Prostate gland (tissue), 2 donors: ENCODE measurements around the gene GOLGA6C. TPM values are rescaled to one million over a fixed set of nuclear protein-coding genes. Genes with fewer than 3 reads are reported as not detected.
"Not testable (repeated sequence)": the region's sequence is repeated elsewhere in the genome, so short reads cannot be mapped to it uniquely, and the experiment has no call there.

ENCODE experiments used
- DNase-seq: peaks from one replicate; pipeline ENCODE4 v3.0.0-alpha.2; 2019; ENCODE audit warnings: low spot score
- H3K27ac ChIP-seq, 2 donors: fragments of 200-600 bp; sonication (generic); 2 replicates each; pipeline ENCODE4 v1.5.1; 2017 to 2019
- H3K27me3 ChIP-seq: fragments of 200-600 bp; sonication (generic); replicated peaks from 2 replicates; pipeline ENCODE4 v1.5.1; 2019; ENCODE audit not compliant: insufficient read depth
- H3K36me3 ChIP-seq, 2 donors: fragments of 200-600 bp; sonication (generic); 1 replicate in 1 of 2; 2 replicates in 1 of 2; pipeline versions ENCODE4 v1.5.1 to v1.8.1; 2017 to 2019
- H3K4me1 ChIP-seq: fragments of 200-600 bp; sonication (generic); replicated peaks from 2 replicates; pipeline ENCODE4 v1.5.1; 2019
- H3K4me3 ChIP-seq, 2 donors: fragments of 200-600 bp; sonication (generic); 2 replicates each; pipeline ENCODE4 v1.5.1; 2017 to 2019
- H3K9me3 ChIP-seq: fragments of 200-600 bp; sonication (generic); 2 replicates; pipeline ENCODE4 v1.5.1; 2017
- CTCF ChIP-seq, 4 experiments: fragments of 200-600 bp in 2 of 4; fragments of 450-650 bp in 2 of 4; sonication (generic) in 2 of 4; IDR thresholded peaks; 1 replicate in 3 of 4; 2 replicates in 1 of 4; pipeline ENCODE4 v1.5.1; 2016 to 2019; ENCODE audit warnings: antibody characterized with exemption in 4 of 4, mild to moderate bottlenecking in 2 of 4, moderate library complexity in 2 of 4
- WGBS: methylation state at CpG from one replicate; pipeline ENCODE4 v1.1.5; 2018; 5-methylcytosine and 5-hydroxymethylcytosine counted together
- intact Hi-C: fragments of 100-400 bp; cut with DNase I; formaldehyde crosslinking; loops from one replicate; pipeline ENCODE4 v1.14.2; 2022
- total RNA-seq, 2 donors: library from RNA; depleted of rRNA; stranded (reverse); fragments of >200 nt; gene quantifications; one replicate each; pipeline ENCODE4 v1.1.0, GENCODE V29; 2016

GOLGA6C gene
- total RNA-seq, 2 donors from 2014 or later = 1.5 TPM; not detected in 1

GRCh38 chr15:75274509-75275107 is 16.5 kb downstream of the GOLGA6C start:
- DNase-seq = peak; percentile 78
- 72% methylated on average over 5 of the region's 5 CpGs for WGBS
- H3K4me3 ChIP-seq, H3K27me3 ChIP-seq, H3K9me3 ChIP-seq, H3K36me3 ChIP-seq, H3K4me1 ChIP-seq, intact Hi-C loops, H3K27ac ChIP-seq: not testable (repeated sequence)
- peak in 2 of 4 experiments; percentile 34 to 60 for TF ChIP-seq CTCF (IDR thresholded peaks at IDR 0.05)

- DNase-seq, H3K27me3 ChIP-seq, H3K27ac ChIP-seq, H3K9me3 ChIP-seq, H3K36me3 ChIP-seq, intact Hi-C loops, H3K4me3 ChIP-seq, H3K4me1 ChIP-seq: not testable (repeated sequence)
- 79% methylated on average over 3 of the region's 3 CpGs for WGBS
Observed at GRCh38 chr15:75275617-75276016, 17.5 kb downstream of the GOLGA6C start.

- H3K36me3 ChIP-seq, H3K4me1 ChIP-seq, intact Hi-C loops, DNase-seq, H3K27me3 ChIP-seq, H3K9me3 ChIP-seq, H3K27ac ChIP-seq, H3K4me3 ChIP-seq: not testable (repeated sequence)
- WGBS = 25% methylated on average over 1 of the region's 1 CpG
Observed at GRCh38 chr15:75278497-75278896, 20.4 kb downstream of the GOLGA6C start.

DNA sequence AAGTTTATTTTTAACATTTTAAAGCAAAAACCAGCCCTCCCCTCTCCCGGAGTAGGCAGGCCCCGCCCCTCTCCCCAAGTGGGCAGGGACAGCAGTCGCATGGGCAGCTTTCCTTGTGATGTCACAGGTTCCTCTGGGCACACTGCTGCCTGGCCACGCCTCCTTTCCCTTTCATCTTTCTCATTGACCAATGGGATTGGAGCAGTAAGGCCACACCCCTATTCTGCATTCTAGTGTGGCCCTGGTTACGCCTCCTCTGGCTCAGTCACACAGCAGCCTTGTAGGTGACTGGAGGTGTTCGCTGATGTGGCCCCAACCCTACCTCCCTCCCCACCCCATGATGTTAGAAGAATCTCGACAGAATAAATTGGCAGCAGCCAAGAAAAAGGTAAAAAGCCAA is 24.4 kb downstream of the GOLGA6C start, which contains the start of gene GOLGA6D:
GOLGA6D (plus strand) TSS at position 264 of the 400 bp plus-strand sequence; CDS start at position 305, 41 bp downstream.
- H3K9me3 ChIP-seq, H3K27ac ChIP-seq, DNase-seq, H3K36me3 ChIP-seq, H3K4me3 ChIP-seq, H3K27me3 ChIP-seq, intact Hi-C loops, H3K4me1 ChIP-seq: not testable (repeated sequence)
- no CpG with 5 or more reads among the region's 7 CpGs for WGBS

DNA sequence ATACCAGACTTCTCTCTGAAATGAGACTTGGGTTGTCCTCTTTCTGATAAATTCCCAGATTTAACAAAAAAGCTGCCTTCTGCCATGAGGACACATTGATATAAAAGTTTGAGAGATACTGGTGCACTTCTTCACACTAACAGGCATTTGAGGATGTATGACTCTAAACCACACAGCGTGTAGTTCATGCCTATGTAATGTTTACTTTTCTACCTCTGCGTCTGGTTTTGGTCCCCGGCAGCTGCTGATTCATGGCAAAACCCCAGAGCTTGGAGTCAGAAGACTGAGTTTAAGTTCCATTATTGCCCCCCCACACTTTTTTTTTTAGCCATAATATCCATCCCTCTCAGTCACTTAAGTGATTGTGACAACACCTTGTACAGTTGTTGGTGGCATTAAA is 26.0 kb downstream of the GOLGA6C start:
- H3K27ac ChIP-seq, DNase-seq, H3K27me3 ChIP-seq, H3K4me3 ChIP-seq, intact Hi-C loops, H3K36me3 ChIP-seq, H3K9me3 ChIP-seq, H3K4me1 ChIP-seq: not testable (repeated sequence)
- no CpG with 5 or more reads among the region's 3 CpGs for WGBS

DNA sequence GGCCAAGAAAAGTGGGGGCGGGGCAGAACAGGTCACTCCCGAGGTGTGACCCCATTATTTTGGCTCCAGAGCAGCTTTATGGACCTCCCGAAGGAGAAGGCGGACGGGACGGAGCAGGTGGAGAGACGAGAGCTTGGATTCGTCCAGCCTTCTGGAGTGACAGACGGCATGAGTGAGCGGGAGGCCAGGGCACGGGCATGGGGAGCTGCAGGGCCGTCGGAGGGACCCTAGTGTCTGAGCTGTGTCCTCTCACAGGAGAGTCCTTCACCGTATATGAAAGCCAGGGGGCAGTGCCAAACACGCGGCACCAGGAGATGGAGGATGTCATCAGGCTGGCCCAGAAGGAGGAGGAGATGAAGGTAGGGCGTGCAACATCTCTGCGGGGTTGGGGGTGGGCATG is 35.5 kb downstream of the GOLGA6C start:
- intact Hi-C loops, H3K36me3 ChIP-seq, H3K4me1 ChIP-seq, H3K9me3 ChIP-seq, H3K27ac ChIP-seq, H3K27me3 ChIP-seq, DNase-seq, H3K4me3 ChIP-seq: not testable (repeated sequence)
- no CpG with 5 or more reads among the region's 18 CpGs for WGBS

DNA sequence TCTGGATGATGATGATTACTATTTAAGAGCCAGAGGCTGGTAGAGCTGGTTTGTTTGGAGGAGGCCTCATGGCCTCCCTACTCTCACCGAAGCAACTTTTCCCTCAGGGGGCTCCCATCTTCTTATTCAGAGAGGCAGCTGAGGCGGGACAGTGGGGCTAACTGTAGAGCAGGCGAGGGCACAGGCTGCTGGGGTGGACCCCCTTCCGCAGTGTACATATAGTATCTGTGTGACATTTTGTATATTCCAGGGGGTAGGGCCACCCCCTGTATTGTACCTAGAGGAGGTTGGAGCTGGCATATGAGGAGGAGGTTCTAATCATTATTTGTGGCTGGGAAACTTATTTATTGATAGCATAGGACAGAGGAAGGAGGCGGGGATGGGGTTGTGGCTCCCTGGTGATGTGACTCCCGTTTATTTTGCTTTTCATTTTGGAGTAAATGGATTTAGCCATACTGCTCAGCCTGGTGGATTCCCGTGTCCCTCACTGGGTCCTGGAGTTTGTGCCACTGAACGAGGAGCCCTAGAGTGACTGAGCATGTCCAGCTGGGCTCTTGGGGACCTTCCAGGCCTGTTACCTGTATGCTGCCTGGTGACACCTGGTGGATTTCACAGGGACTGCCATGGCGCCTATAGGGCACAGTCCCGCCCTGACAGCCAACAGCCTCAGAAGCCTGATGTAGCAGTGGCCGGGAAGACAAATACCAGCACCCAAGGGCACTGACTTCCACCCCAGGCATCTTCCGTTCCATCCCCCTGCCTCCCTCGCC is 40.6 kb downstream of the GOLGA6C start:
- H3K27ac ChIP-seq, DNase-seq, H3K4me1 ChIP-seq, intact Hi-C loops, H3K9me3 ChIP-seq, H3K36me3 ChIP-seq, H3K4me3 ChIP-seq, H3K27me3 ChIP-seq: not testable (repeated sequence)
- 73% methylated on average over 5 of the region's 13 CpGs for WGBS

DNA sequence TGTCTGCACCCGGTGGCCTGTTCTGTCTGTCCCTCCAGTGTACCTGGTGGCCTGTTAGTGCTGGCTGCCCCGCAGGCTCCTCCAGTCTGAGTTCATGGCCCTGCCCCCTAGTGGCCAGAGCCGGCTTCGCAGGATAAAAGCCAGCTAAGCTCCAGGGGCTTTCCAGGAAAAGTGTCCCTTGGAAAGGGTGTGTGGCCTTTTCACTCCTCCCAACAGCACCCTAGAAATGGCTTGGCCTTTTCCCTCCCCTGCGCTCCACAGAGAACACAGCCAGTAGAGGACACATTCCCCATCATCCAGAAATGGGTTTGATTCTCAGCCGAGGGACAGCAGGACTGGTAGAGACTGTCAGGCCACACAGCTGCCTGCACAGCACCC is 41.2 kb downstream of the GOLGA6C start:
- TF ChIP-seq CTCF (IDR thresholded peaks at IDR 0.05) = peak in 2 of 4 experiments; percentile 20 to 29
- H3K4me3 ChIP-seq, H3K36me3 ChIP-seq, intact Hi-C loops, H3K9me3 ChIP-seq, H3K4me1 ChIP-seq, H3K27ac ChIP-seq, H3K27me3 ChIP-seq: not testable (repeated sequence)
- DNase-seq = peak; percentile 32
- no CpG with 5 or more reads among the region's 6 CpGs for WGBS

DNA sequence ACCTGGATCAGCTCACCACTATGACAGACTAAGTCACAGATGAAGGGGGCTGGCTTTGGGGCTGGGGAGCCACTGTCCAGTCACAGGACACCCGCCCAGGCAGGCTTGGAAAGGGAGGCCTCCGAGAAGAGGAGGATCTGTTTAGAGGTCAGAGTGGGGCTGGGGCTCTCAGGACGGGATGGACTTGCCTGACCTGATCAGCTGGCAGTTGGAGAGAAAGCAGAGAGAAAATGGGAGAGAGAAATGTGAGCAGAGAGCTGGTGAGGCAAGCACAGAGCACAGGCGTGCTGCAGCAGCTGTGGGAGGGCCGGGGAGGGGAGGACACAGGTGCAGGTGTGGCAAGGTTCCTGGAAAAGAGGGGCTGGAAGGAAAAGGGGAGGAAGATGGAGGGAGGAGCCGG is 41.9 kb downstream of the GOLGA6C start:
- intact Hi-C loops, H3K27me3 ChIP-seq, H3K9me3 ChIP-seq, H3K27ac ChIP-seq, H3K4me3 ChIP-seq, DNase-seq, H3K4me1 ChIP-seq, H3K36me3 ChIP-seq: not testable (repeated sequence)
- 41% methylated on average over 6 of the region's 6 CpGs for WGBS
